Left lobe of liver (tissue), 2 donors: Measurements from ENCODE around the gene PCSK2. TPM values are rescaled to one million over a fixed set of nuclear protein-coding genes. Genes with fewer than 3 reads are reported as not detected.

ENCODE experiments used
- ATAC-seq: fragments of 200-7000 bp; cut with Tn5 transposase; one replicate; pipeline ENCODE4 v1.9.1; 2020; ENCODE audit warnings: mild to moderate bottlenecking, moderate library complexity
- DNase-seq: peaks from one replicate; pipeline ENCODE4 v3.0.0-alpha.2; 2020; ENCODE audit warnings: low spot score
- total RNA-seq: library from RNA; stranded (reverse); gene quantifications from one replicate; pipeline ENCODE4 v1.2.1, GENCODE V29; 2021
- donor health status: DM: no; HTN: no; CAD: no; lungs with moderate emphysema.
- donor health status: DM: no; HTN: yes; CAD: no.

The PCSK2 gene
- total RNA-seq, 1 donor from 2014 or later: 0.05 TPM

GRCh38 chr20:17391127-17391771 lies 164.4 kb downstream of the PCSK2 start:
- no peak for ATAC-seq
- no peak for DNase-seq

- DNase-seq: no peak
- ATAC-seq: no peak
These were observed 167.6 kb downstream of the PCSK2 start for GRCh38 chr20:17394411-17394810.

GRCh38 chr20:17395729-17396128 lies 168.9 kb downstream of the PCSK2 start:
- no peak for ATAC-seq
- no peak for DNase-seq

- DNase-seq (no peak), ATAC-seq (no peak)
These were observed 172.6 kb downstream of the PCSK2 start for GRCh38 chr20:17399303-17399985.

- ATAC-seq (no peak), DNase-seq (no peak)
These were observed 176.6 kb downstream of the PCSK2 start for GRCh38 chr20:17403461-17403860.

- no peak for DNase-seq
- ATAC-seq: no peak
These were observed 179.3 kb downstream of the PCSK2 start for GRCh38 chr20:17406051-17406590.

- no peak for ATAC-seq
These were observed 180.7 kb downstream of the PCSK2 start for GRCh38 chr20:17407550-17407949.

GRCh38 chr20:17417225-17417624 lies 190.4 kb downstream of the PCSK2 start:
- no peak for DNase-seq
- ATAC-seq: no peak

More at GRCh38 chr20:17407550-17407949, 180.7 kb downstream of the PCSK2 start:
- no peak for DNase-seq

- ATAC-seq (no peak), DNase-seq (no peak)
These were observed 191.9 kb downstream of the PCSK2 start for GRCh38 chr20:17418737-17419136.

GRCh38 chr20:17419479-17420041 lies 192.7 kb downstream of the PCSK2 start:
- ATAC-seq: no peak

GRCh38 chr20:17421493-17421892 lies 194.7 kb downstream of the PCSK2 start:
- no peak for ATAC-seq

More at GRCh38 chr20:17419479-17420041, 192.7 kb downstream of the PCSK2 start:
- no peak for DNase-seq

GRCh38 chr20:17423782-17424181 lies 196.9 kb downstream of the PCSK2 start:
- DNase-seq: no peak
- ATAC-seq: no peak

More at GRCh38 chr20:17421493-17421892, 194.7 kb downstream of the PCSK2 start:
- no peak for DNase-seq

GRCh38 chr20:17427638-17428037 lies 200.8 kb downstream of the PCSK2 start:
- ATAC-seq (no peak), DNase-seq (no peak)

- DNase-seq: no peak
- no peak for ATAC-seq
These were observed 203.5 kb downstream of the PCSK2 start for GRCh38 chr20:17430125-17430950.

GRCh38 chr20:17431621-17432364 lies 205.0 kb downstream of the PCSK2 start:
- DNase-seq: peak; percentile 54

GRCh38 chr20:17436664-17437063 lies 209.8 kb downstream of the PCSK2 start:
- no peak for ATAC-seq
- DNase-seq: no peak

More at GRCh38 chr20:17431621-17432364, 205.0 kb downstream of the PCSK2 start:
- peak; percentile 74 for ATAC-seq

- ATAC-seq (no peak), DNase-seq (no peak)
These were observed 210.4 kb downstream of the PCSK2 start for GRCh38 chr20:17437251-17437650.

GRCh38 chr20:17438436-17439039 lies 211.7 kb downstream of the PCSK2 start:
- no peak for DNase-seq
- no peak for ATAC-seq

- DNase-seq: no peak
- no peak for ATAC-seq
These were observed 212.9 kb downstream of the PCSK2 start for GRCh38 chr20:17439616-17440296.
